Neural cell (in vitro differentiated cells): Measurements from ENCODE around the gene POLR2C. TPM values are rescaled to one million over a fixed set of nuclear protein-coding genes. Genes with fewer than 3 reads are reported as not detected.

Experiments used
- H2AFZ ChIP-seq: fragments of 200-600, 300-800 bp; sonication (generic), shearing (Covaris generic); 2 replicates; pipeline ENCODE4 v1.6.0; 2014; ENCODE audit warnings: low read depth, mild to moderate bottlenecking, antibody characterized with exemption, low read length, moderate library complexity
- H3F3A ChIP-seq: fragments of 200-600 bp; shearing (Covaris generic); 2 replicates; pipeline ENCODE4 v1.6.1; 2016; ENCODE audit warnings: mild to moderate bottlenecking, moderate library complexity, mixed read lengths, antibody characterized with exemption, low read length; ENCODE audit not compliant: insufficient read depth, poor library complexity, severe bottlenecking
- H3K27ac ChIP-seq: fragments of 200-600, 300-800 bp; sonication (generic), shearing (Covaris generic); 2 replicates; pipeline ENCODE4 v1.5.1; 2014; ENCODE audit warnings: mild to moderate bottlenecking, low read length, moderate library complexity
- H3K27me3 ChIP-seq: fragments of 300-800, 200-600 bp; sonication (generic), shearing (Covaris generic); 2 replicates; pipeline ENCODE4 v1.6.0; 2014; ENCODE audit warnings: mild to moderate bottlenecking, low read depth, low read length, moderate library complexity; ENCODE audit not compliant: insufficient read depth
- H3K36me3 ChIP-seq: fragments of 300-800, 200-600 bp; sonication (generic), shearing (Covaris generic); 2 replicates; pipeline ENCODE4 v1.5.1; 2014; ENCODE audit warnings: mild to moderate bottlenecking, antibody characterized with exemption, low read length, moderate library complexity; ENCODE audit not compliant: insufficient read depth
- H3K4me2 ChIP-seq: fragments of 300-800, 200-600 bp; sonication (generic), shearing (Covaris generic); 2 replicates; pipeline ENCODE4 v1.6.0; 2014; ENCODE audit warnings: mild to moderate bottlenecking, low read length
- H3K4me3 ChIP-seq: fragments of 300-800, 200-600 bp; sonication (generic), shearing (Covaris generic); 2 replicates; pipeline ENCODE4 v1.5.1; 2014; ENCODE audit warnings: mild to moderate bottlenecking, low read length, moderate library complexity
- H3K79me2 ChIP-seq: fragments of 200-600 bp; shearing (Covaris generic); replicated peaks from 2 replicates; pipeline ENCODE4 v1.6.0; 2014; ENCODE audit warnings: mild to moderate bottlenecking, low read length, moderate library complexity; ENCODE audit not compliant: insufficient read depth
- H3K9ac ChIP-seq: fragments of 300-800, 200-600 bp; sonication (generic), shearing (Covaris generic); 2 replicates; pipeline ENCODE4 v1.6.1; 2016; ENCODE audit warnings: mild to moderate bottlenecking, low read length, mixed read lengths
- H3K9me2 ChIP-seq: fragments of 200-600 bp; shearing (Covaris generic); 2 replicates; pipeline ENCODE4 v1.6.1; 2016; ENCODE audit warnings: mild to moderate bottlenecking, low read length, mixed read lengths; ENCODE audit not compliant: insufficient read depth
- H3K9me3 ChIP-seq: fragments of 200-600, 300-800 bp; sonication (generic), shearing (Covaris generic); 2 replicates; pipeline ENCODE4 v1.6.1; 2016; ENCODE audit warnings: mild to moderate bottlenecking, mixed run types, low read length, moderate library complexity, mixed read lengths
- H4K20me1 ChIP-seq: fragments of 200-600 bp; shearing (Covaris generic); 2 replicates; pipeline ENCODE4 v1.6.1; 2016; ENCODE audit warnings: mild to moderate bottlenecking, mixed run types; ENCODE audit not compliant: insufficient read depth
- EP300 ChIP-seq: fragments of 450-650 bp; conservative IDR thresholded peaks from 2 replicates; pipeline ENCODE4 v1.6.1; 2014; ENCODE audit warnings: antibody characterized with exemption, mild to moderate bottlenecking, moderate library complexity; ENCODE audit not compliant: poor library complexity, severe bottlenecking
- EZH2 ChIP-seq: fragments of 200-600, 300-800 bp; shearing (Covaris generic), sonication (generic); IDR thresholded peaks from 2 replicates; pipeline ENCODE4 v1.6.1; 2014; ENCODE audit warnings: antibody characterized with exemption, low read length, borderline replicate concordance, mild to moderate bottlenecking; ENCODE audit not compliant: insufficient read depth, poor library complexity, severe bottlenecking
- MXI1 ChIP-seq: fragments of 450-650 bp; conservative IDR thresholded peaks from 2 replicates; pipeline ENCODE4 v1.6.1; 2014; ENCODE audit warnings: antibody characterized with exemption, mild to moderate bottlenecking; ENCODE audit not compliant: poor library complexity, severe bottlenecking
- POLR2AphosphoS5 ChIP-seq: IDR thresholded peaks from 2 replicates; pipeline ENCODE4 v1.6.1; 2012
- RAD21 ChIP-seq: fragments of 450-650 bp; conservative IDR thresholded peaks from 2 replicates; pipeline ENCODE4 v1.6.1; 2014; ENCODE audit warnings: antibody characterized with exemption, mild to moderate bottlenecking, moderate library complexity
- SMC3 ChIP-seq: fragments of 450-650 bp; conservative IDR thresholded peaks from 2 replicates; pipeline ENCODE4 v1.6.1; 2014; ENCODE audit warnings: antibody characterized with exemption, mild to moderate bottlenecking, moderate library complexity; ENCODE audit not compliant: poor library complexity
- TAF1 ChIP-seq: IDR thresholded peaks from 2 replicates; pipeline ENCODE4 v1.6.1; 2012; ENCODE audit warnings: low read depth
- polyA plus RNA-seq: library from polyadenylated mRNA; depleted of rRNA; stranded (reverse); fragments of >200 nt; gene quantifications from 2 replicates; pipeline ENCODE4 v1.2.3, GENCODE V29; 2014
- TF ChIP-seq, protein P1 (sequence below): IDR thresholded peaks from 2 replicates; pipeline ENCODE4 v1.6.1; 2012; ENCODE audit warnings: borderline replicate concordance
- TF ChIP-seq, protein P2 (sequence below): fragments of 450-650 bp; IDR thresholded peaks from 2 replicates; pipeline ENCODE4 v1.5.1; 2014; ENCODE audit warnings: antibody characterized with exemption, mild to moderate bottlenecking, moderate library complexity; ENCODE audit not compliant: poor library complexity, severe bottlenecking

The POLR2C gene
- polyA plus RNA-seq, 1 donor from 2014 or later = 109 TPM

DNA sequence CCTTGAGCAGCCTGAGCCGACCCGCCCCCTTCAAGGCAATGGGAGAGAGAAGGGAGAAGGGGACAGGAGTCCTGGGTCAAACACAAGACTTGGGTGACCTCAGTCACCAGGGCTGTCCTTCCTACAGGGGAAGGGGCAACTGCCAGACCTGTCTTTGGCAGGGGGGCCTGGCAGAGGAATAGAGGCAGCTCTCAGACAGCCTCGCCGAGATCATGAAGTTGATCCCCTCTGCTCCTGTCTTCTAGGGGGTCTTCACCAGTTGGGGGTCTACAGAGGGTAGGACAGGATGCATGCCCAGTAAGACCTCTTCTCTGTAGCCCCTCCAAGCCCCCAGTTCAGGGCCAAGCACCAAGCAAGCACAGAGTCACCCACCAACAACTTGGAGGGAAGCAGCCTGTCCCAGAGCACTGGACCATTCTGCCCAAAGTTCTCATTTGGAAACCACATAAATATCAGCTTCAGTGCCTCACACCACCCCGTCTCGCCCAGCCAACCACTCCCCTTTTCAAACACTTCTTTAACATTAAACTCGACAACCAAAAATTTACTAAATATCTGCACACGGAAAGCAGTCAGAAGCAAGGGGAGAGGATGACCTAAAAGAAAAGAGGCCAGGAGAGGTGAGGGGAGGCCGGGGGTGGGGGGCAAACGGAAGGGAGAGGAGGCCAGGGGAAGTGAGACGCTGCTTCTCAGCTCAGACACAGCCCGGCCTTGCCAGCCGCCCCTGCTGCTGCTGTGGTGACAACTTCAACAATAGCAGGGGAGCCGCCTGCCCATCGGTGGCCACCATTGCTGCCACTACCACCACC lies 16.1 kb downstream of the POLR2C start:
- H3K4me2 ChIP-seq = peak overlapping the region; percentile 92
- H3K27me3 ChIP-seq = no peaks in the 10 kb centered on the region
- peak overlapping the region; percentile 89 for H3K4me3 ChIP-seq
- H4K20me1 ChIP-seq = peaks cover 4% of the 10 kb centered on the region
- H2AFZ ChIP-seq = no peak overlapping the region
- TF ChIP-seq EP300 = no peak
- TF ChIP-seq MXI1 = no peak
- TF ChIP-seq, protein P1, sequence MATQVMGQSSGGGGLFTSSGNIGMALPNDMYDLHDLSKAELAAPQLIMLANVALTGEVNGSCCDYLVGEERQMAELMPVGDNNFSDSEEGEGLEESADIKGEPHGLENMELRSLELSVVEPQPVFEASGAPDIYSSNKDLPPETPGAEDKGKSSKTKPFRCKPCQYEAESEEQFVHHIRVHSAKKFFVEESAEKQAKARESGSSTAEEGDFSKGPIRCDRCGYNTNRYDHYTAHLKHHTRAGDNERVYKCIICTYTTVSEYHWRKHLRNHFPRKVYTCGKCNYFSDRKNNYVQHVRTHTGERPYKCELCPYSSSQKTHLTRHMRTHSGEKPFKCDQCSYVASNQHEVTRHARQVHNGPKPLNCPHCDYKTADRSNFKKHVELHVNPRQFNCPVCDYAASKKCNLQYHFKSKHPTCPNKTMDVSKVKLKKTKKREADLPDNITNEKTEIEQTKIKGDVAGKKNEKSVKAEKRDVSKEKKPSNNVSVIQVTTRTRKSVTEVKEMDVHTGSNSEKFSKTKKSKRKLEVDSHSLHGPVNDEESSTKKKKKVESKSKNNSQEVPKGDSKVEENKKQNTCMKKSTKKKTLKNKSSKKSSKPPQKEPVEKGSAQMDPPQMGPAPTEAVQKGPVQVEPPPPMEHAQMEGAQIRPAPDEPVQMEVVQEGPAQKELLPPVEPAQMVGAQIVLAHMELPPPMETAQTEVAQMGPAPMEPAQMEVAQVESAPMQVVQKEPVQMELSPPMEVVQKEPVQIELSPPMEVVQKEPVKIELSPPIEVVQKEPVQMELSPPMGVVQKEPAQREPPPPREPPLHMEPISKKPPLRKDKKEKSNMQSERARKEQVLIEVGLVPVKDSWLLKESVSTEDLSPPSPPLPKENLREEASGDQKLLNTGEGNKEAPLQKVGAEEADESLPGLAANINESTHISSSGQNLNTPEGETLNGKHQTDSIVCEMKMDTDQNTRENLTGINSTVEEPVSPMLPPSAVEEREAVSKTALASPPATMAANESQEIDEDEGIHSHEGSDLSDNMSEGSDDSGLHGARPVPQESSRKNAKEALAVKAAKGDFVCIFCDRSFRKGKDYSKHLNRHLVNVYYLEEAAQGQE = no peak
- no peak for TF ChIP-seq POLR2AphosphoS5
- no peak for TF ChIP-seq SMC3
- no peak for TF ChIP-seq RAD21
- no peak for TF ChIP-seq EZH2
- TF ChIP-seq, protein P2, sequence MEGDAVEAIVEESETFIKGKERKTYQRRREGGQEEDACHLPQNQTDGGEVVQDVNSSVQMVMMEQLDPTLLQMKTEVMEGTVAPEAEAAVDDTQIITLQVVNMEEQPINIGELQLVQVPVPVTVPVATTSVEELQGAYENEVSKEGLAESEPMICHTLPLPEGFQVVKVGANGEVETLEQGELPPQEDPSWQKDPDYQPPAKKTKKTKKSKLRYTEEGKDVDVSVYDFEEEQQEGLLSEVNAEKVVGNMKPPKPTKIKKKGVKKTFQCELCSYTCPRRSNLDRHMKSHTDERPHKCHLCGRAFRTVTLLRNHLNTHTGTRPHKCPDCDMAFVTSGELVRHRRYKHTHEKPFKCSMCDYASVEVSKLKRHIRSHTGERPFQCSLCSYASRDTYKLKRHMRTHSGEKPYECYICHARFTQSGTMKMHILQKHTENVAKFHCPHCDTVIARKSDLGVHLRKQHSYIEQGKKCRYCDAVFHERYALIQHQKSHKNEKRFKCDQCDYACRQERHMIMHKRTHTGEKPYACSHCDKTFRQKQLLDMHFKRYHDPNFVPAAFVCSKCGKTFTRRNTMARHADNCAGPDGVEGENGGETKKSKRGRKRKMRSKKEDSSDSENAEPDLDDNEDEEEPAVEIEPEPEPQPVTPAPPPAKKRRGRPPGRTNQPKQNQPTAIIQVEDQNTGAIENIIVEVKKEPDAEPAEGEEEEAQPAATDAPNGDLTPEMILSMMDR = no peak
- TF ChIP-seq TAF1 = no peak
- peaks cover 41% of the 10 kb centered on the region for H3K79me2 ChIP-seq
- H3F3A ChIP-seq = no peaks in the 10 kb centered on the region
- no peaks in the 10 kb centered on the region for H3K36me3 ChIP-seq
- no peaks in the 10 kb centered on the region for H3K9me2 ChIP-seq
- peak overlapping the region; percentile 76 for H3K27ac ChIP-seq
- peak overlapping the region; percentile 81 for H3K9ac ChIP-seq
- no peaks in the 10 kb centered on the region for H3K9me3 ChIP-seq

DNA sequence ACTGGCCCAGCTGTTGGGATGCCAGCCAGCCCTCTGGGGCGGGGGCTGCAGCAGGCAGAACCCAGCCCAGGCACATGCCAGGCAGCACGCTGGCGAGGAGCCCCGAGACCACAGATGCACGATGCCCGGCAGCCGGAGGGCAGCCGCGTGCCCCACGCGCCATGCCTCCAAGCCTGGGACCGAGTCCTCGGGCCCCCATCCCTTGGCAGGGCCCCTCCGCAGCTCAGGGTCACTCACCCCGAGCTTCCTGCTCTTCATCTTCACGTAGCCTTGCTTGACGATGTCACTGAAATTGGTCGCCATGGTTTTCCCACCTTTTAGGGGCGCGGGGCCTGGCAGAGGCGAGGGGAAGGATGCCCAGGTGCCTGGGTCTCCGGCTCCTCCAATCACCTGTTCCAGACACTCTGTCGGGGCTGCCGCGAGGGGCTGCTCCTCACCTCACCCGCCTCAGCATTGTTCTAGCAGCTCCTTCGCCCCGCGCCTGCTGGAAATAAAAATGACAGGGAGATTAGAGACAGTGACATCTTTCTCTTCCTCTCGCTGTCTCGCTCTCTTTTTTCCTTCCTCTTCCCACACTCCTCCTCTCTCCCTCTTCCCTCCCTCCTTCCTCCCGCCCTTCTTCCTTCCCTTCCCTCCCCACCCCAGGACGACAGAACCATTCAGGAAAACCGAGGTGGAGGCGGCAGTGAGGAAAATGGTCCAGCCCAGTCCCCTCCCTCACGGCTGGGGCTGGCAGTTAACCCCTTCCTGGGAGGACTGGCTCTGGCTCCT lies 16.9 kb downstream of the POLR2C start:
- Histone ChIP-seq H4K20me1 (peaks cover 4% of the 10 kb centered on the region), H3K4me3 (peak overlapping the region; percentile 89), H3K4me2 (peak overlapping the region; percentile 92), H2AFZ (peak overlapping the region; percentile 53), H3F3A (no peaks in the 10 kb centered on the region), H3K27ac (peak overlapping the region; percentile 76), H3K27me3 (no peaks in the 10 kb centered on the region), H3K79me2 (peaks cover 41% of the 10 kb centered on the region), H3K9me3 (no peaks in the 10 kb centered on the region), H3K9ac (peak overlapping the region; percentile 81), H3K36me3 (no peaks in the 10 kb centered on the region), H3K9me2 (no peaks in the 10 kb centered on the region)
- peak; percentile 73 for TF ChIP-seq MXI1
- TF ChIP-seq POLR2AphosphoS5 = peak; percentile 85
- TF ChIP-seq EP300 = peak; percentile 39
- no peak for TF ChIP-seq RAD21
- TF ChIP-seq, protein P2 = no peak
